G401.6 (cell line): ENCODE data around the gene TCP11L2.
A peak's percentile ranks its signal among the peaks of the same experiment; 100 is the strongest.

Experiments
- FAIRE-seq: peaks from 2 replicates; lab custom pipeline; 2012; peaks lifted over from hg19 to GRCh38; lab: Jason Lieb, UNC

Gene TCP11L2

GRCh38 chr12:106302401-106303201, at the start of gene TCP11L2:
TSS of gene TCP11L2 (plus strand) at chr12:106302733. CDS start at chr12:106311076, 8,343 bp downstream.
- FAIRE-seq: no peak

GRCh38 chr12:106254724-106255123, 47.8 kb upstream of the TCP11L2 start:
- FAIRE-seq: no peak

- no peak for FAIRE-seq
Measured at GRCh38 chr12:106255493-106255892, 47.0 kb upstream of the TCP11L2 start.

- FAIRE-seq: no peak
Measured at GRCh38 chr12:106255952-106256351, 46.6 kb upstream of the TCP11L2 start.

GRCh38 chr12:106256524-106256923, 46.0 kb upstream of the TCP11L2 start:
- no peak for FAIRE-seq

- no peak for FAIRE-seq
Measured at GRCh38 chr12:106258226-106258625, 44.3 kb upstream of the TCP11L2 start.

GRCh38 chr12:106258935-106259334, 43.6 kb upstream of the TCP11L2 start:
- FAIRE-seq: no peak

- no peak for FAIRE-seq
Measured at GRCh38 chr12:106265116-106265515, 37.4 kb upstream of the TCP11L2 start.

- no peak for FAIRE-seq
Measured at GRCh38 chr12:106267535-106267934, 35.0 kb upstream of the TCP11L2 start.

- no peak for FAIRE-seq
Measured at GRCh38 chr12:106269150-106269771, 33.3 kb upstream of the TCP11L2 start.

- no peak for FAIRE-seq
Measured at GRCh38 chr12:106271575-106272505, 30.7 kb upstream of the TCP11L2 start.

- FAIRE-seq: no peak
Measured at GRCh38 chr12:106273491-106273890, 29.0 kb upstream of the TCP11L2 start.

GRCh38 chr12:106274012-106274411, 28.5 kb upstream of the TCP11L2 start:
- no peak for FAIRE-seq

- FAIRE-seq: no peak
Measured at GRCh38 chr12:106274575-106275121, 27.9 kb upstream of the TCP11L2 start.

- no peak for FAIRE-seq
Measured at GRCh38 chr12:106275458-106275857, 27.1 kb upstream of the TCP11L2 start.

GRCh38 chr12:106276032-106276740, 26.3 kb upstream of the TCP11L2 start:
- FAIRE-seq: no peak

- no peak for FAIRE-seq
Measured at GRCh38 chr12:106280106-106280505, 22.4 kb upstream of the TCP11L2 start.

- no peak for FAIRE-seq
Measured at GRCh38 chr12:106281056-106281782, 21.3 kb upstream of the TCP11L2 start.

GRCh38 chr12:106281804-106282203, 20.7 kb upstream of the TCP11L2 start:
- FAIRE-seq: no peak

GRCh38 chr12:106282457-106283097, 20.0 kb upstream of the TCP11L2 start:
- FAIRE-seq: peak; percentile 86
